Measurements from ENCODE around the gene NUP50. TPM values are rescaled to one million over a fixed set of nuclear protein-coding genes. Genes with fewer than 3 reads are reported as not detected.

NUP50 gene
- total RNA-seq, 1 donor from 2014 or later, result 56.0 TPM

DNA sequence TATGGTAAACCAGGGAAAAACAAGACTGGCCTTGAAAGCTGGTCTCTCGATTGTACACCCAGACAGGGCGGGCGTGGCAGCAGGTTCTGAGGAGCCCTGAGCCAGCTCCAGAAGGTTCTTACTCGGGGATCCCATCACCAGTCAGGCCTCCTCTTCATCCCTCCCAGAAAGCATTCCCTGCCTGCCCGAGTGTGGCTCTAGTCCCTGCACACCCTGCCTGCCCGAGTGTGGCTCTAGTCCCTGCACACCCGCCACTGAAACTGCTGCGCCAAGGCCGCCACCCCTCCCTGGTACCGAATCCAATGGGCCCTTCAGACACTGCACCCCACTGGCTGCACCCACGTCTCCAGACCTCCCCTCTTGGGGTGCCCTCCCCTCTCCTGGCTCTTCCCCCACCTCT, 46.9 kb downstream of the NUP50 start:
- DNase-seq (ENCODE audit: low spot score), result no peak

DNA sequence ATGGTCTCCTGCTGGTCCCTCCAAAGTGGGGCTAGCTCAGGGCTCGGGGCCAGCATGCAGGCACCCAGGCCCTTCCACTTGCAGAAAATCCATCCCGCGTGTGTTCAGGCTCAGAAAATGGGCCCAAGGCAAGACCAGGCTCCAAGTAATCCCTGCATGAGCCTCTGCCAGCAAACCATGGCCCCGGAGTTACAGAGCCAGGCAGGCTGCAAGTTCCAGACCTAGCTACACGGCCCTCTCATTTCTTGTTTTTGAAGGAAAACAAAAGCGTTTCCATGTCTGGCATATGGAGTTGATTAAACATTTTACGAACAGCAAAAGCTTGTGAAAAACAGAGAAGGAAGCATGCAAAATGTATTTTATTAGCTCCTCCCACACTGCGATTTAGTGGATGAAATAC, 47.3 kb downstream of the NUP50 start:
- no peak for DNase-seq (ENCODE audit: low spot score)

DNA sequence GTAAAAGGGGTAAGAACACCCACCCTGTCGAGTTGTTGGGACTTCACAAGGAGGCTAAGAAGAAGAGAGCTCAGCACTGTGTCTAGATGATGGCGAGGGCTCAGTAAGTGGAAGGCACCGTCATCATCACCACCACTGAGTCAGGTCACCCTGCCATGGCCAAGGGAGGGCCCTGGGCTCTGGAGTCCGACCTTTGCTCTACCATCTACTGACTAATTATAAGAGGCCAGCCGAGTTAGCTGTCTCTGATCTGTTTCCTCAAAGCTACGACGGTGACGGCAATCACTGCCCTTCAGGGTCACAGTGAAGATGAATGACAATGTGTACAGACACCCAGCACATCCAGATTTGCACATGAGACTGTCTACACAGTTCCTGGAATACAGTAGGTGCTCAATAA, 47.7 kb downstream of the NUP50 start:
- no peak for DNase-seq (ENCODE audit: low spot score)

DNA sequence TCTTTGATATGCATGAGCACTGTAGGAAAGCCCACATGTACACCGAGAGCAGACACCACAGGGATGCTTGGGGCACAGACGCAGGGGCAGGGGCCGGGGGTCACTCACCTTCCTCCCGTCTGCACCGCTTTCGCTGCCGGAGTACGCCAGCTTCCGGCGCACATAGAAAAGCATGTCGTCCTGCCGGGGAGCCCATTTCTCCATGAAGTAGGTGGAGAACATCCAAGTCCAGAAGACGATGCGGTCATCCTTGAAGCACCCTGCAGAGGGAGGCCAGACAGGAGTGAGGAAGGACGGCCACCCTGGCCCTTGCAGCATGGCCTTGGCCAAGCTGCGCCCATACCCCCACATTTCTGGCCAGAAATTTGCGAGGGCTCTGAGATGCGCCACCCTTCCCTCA, 48.1 kb downstream of the NUP50 start:
- no peak for DNase-seq (ENCODE audit: low spot score)

DNA sequence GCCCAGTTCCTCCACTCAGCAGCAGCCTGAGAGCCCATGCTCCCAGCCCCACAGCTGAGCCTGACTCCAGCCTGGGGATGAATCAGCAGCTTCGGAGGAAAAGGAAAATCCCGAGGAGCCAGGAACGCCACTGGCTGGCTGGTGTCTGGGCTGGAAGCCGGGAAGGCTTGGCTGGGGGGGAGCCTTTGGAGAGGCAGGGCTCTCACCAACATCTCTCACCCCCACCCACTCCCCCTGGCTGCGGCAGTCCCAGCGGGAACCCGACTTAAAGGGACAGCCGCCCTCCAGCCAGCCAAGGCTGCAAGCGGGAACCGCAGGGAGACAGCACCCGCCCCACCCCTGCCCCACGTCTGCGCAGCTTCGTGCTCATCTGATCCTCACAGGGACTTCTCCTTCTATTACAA, 48.6 kb downstream of the NUP50 start:
- DNase-seq (ENCODE audit: low spot score), result peak; percentile 53

DNA sequence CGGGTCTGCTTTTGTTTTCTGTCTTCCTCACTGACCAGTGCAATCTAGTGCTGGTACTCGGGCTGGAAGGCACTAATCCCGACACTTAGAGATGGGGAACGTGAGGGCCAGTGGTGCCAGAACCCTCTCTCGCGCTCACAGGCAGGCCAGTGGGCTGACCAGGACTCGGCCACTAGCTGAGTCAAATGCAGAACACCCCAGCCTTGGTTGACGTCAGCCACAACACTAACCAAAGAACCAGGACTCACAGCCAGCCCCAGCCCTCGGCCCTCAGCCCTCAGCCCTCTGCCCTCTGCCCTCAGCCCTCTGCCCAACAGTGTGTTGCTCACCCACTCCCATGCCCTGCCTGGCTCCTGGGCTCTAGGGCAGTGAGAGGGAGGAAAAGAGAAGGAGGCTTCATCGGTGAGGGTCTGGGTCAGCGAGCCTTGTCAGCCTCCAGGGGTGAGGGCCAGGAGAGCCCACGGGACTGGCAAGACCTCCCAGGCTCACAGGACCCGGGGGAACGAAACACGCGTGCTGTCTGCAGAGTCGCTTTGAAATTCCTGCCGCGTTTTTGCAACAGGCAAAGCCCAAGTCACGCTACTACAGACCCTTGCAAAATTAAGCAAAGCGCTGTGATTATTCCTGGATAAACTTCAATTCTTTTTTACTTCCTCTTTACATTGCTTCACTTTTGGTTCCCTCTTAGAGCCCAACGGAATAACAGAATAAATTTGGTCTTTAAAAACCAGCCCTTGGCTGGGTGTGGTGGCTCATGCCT, 49.4 kb downstream of the NUP50 start:
- DNase-seq (ENCODE audit: low spot score), result peak; percentile 34

DNA sequence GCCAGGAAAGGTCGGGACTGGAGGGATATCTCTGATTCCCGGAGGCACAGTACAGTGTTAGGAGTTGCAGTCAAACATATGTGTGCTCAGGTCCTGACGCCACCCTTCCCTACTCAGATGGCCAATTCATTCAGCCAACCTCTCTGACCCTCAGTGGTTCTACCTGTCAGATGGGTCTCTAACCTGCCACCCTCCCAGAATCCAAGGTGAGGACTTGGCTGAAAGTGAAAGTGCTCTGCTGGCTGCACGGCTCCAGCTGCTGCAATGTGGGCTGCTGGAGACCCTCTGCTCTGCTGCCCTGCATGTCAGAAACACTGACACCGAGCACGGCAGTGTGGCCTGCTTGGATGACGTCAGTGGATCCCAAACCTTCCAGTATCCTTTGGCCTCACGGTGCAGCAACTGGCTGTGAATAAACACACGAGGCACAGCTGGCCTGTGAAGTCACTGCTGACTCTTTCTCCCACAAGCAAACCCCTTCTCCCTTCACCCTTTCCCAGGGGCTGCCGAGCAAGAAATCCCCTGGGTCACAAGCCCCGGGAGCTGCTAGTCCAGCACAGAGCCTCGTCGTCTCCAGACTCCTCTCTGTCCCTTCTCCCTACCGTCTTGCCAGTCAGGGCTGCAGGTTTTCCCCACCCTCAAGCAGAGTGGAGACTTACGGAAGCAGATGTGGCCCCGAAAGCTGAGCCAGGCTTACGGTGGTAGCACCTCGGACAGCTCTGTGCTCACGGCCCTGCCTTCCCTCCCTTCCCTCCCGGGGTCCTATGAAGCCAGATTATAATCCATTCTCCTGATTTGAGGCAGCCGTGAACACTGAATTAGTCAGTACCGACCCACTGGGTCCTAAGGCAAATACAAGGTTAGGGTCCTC, 52.6 kb downstream of the NUP50 start:
- DNase-seq (ENCODE audit: low spot score), result no peak

DNA sequence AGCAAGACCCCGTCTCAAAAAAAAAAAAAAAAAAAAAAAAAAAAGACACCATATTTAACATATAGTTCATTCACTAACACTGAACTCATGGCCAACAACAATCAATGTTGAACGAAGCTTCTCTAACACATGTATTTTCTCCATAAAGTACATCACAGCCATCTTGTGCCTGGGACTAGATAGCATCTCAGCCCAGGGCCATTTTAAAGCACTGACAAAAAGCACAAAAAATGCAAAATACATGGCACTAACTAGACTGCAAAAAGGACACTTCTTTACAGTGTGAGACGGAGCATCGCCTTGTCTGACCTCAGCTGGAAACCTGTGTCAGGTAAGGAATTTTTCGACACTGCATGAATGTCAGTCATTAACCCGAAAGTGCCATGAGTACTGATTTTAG, 53.6 kb downstream of the NUP50 start:
- DNase-seq (ENCODE audit: low spot score), result no peak

DNA sequence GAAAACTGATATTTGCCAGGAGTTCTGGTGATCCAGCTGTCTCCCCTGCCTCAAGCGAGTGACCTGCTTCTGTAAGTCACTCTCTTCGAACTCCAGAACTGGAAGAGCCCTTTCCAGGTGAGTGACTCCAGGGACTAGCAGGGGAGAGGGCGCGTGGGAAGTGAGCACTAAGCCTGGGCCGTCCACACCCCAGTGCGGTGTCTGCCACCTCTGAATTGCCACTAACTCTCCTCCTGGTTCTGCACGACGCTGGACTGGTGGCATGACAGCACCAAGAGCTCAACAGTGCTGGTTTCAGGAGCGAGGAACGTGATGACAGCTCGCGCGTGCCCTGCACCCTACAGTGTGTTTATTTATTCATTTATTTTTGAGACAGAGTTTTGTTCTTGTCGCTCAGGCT, 54.1 kb downstream of the NUP50 start:
- no peak for DNase-seq (ENCODE audit: low spot score)

DNA sequence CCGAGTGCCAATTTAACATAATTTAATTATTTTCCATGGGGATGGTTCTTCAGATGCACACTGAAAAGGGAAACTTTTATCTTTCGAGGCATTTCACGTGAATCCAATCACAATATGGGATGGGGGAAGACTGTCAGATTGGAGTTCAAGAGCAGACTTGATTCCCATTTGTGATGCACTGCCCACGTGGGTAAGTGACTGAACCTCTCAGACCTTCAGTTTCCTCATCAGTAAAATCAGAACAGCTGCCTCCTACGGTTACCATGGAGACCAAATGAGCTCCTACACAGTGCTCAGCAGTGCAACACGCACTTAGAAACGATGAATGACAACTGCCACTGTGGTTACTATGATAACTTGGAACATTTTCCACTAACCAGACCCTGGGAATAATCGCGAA, 55.3 kb downstream of the NUP50 start:
- DNase-seq (ENCODE audit: low spot score), result no peak

DNA sequence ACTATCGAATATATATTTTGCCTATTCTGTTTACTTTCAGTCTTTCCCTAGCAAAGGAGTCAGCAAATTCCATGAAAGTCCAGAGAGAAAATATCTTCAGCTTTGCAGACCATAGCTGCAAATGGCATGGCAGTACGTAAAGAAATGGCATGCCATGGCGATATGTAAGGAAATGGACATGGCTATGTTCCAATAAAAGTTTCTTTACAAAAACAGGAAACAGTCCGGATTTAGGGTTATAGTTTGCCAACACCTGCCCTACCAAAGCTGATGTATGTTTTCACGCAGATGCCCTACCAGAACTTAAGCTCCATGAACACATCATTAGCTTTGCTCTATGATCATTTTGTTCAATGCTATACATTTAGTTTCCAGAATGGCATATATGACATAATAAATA, 57.5 kb downstream of the NUP50 start:
- DNase-seq (ENCODE audit: low spot score), result no peak

DNA sequence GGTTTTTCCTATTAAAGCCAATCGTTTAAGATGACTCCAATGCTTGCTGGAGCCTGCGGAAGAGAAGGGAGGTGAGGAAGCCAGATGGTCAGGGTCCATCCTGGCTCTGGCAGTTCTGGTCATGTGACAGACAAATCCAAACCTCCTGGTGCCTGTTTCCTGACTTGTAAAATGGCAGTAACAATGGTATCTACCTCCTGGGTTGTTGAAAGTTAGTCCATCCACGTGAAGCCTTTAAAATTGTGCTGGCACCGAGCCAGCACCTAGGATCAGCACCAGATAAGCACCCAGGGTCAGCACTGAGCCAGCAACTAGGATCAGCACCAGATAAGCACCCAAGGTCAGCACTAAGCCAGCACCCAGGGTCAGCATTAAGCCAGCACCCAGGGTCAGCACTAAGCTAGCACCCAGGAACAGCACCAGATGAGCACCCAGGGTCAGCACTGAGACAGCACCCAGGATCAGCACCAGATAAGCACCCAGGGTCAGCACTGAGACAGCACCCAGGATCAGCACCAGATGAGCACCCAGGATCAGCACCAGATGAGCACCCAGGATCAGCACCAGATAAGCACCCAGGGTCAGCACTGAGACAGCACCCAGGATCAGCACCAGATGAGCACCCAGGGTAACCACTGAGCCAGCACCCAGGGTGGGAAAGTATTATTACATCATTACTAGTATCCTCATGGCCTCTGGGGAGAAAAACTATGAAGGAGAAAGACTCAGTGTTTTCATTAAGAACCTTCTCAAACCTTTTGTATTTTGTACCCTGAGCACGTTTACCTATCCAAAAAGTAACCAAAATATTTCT, 59.8 kb downstream of the NUP50 start:
- no peak for DNase-seq (ENCODE audit: low spot score)

DNA sequence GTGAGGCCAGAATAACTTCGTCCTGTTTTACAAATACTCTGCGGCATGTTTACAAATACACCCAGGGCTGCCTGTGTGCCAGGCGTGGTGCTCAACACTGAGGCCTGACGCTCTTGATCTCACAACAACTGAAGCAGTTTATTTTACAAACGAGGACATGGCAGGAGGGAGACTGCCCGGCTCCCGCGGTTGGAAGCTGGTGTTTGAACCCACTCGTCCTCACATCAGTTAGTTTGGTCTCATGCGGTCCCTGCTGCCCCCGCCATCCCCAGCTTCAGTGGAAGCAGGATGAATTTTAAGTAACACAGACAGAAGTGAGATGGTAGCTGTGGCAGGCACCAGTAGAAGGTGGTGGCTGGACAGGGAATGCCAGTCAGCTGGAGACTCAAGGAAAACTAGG, 60.6 kb downstream of the NUP50 start:
- no peak for DNase-seq (ENCODE audit: low spot score)

DNA sequence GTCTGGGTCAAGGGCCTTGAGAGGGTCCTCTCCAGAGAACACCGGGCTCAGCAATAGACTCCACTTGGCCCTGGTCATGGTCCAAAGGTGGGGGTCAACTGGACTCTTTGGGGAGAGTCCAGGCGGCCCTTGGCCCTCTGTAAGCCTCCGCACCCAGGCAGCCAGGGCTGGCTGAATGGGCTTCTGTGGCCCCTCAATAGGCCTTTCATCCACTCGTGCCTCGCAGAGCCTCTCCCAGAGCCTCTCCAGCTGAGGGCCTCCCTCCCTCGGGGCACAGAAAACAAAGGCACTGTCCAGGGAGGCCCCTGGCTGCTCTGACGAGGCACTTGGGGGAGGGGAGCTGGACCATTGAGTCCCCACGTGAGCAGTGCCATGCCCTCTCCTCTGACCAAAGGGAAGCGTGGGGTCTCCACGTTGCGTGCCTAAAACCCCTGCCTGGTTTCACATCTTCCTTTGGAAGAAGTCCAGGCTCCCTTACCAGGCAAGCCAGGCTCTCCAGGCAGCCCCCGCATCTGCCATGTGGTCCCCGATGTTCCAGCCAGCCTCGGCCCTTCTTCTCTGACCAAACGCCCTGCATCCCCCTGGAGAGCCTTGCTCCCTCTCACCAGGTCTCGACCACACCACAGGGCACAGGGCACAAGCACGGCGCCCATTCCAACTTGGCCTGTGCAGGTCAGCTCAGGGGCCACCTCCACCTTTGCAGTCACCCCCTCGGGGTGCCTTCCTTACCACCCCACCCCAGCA, 61.4 kb downstream of the NUP50 start:
- DNase-seq (ENCODE audit: low spot score), result no peak

DNA sequence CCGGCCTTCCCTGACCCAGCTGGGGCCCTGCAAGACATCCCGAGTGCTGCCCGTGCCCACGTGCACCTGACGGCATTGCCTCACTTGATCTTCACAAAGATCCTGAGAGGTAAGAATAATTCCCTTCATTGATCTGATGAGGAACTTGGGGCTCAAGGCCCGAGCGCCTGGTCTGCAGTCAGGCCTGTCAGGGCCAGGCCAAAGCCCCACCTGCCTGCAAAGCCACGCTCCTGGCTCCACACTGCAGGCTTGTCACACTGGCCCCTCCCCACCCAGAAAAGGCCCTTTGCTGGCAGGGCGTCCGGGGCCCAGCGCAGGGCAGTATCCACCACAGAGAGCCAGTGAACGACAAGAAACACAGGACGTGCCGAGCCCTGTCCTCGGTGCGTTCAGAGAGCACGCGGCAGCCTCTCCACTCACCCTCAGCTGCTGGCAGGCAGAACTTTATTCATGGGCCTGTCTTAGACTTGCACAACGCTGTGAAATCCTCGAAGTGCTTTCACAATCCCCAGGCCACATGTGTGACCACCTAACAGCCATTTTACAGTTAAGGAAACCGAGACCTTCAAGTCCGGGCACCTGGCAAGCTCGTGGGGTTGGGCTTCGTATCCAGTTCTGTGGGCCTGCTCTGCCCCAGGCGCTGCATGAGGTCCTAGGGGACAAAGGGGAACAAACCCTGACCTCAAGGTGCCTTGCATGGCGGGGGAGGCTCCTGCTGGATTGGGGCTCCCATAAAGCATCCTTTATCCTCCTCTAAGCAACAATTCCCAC, 62.2 kb downstream of the NUP50 start:
- no peak for DNase-seq (ENCODE audit: low spot score)

DNA sequence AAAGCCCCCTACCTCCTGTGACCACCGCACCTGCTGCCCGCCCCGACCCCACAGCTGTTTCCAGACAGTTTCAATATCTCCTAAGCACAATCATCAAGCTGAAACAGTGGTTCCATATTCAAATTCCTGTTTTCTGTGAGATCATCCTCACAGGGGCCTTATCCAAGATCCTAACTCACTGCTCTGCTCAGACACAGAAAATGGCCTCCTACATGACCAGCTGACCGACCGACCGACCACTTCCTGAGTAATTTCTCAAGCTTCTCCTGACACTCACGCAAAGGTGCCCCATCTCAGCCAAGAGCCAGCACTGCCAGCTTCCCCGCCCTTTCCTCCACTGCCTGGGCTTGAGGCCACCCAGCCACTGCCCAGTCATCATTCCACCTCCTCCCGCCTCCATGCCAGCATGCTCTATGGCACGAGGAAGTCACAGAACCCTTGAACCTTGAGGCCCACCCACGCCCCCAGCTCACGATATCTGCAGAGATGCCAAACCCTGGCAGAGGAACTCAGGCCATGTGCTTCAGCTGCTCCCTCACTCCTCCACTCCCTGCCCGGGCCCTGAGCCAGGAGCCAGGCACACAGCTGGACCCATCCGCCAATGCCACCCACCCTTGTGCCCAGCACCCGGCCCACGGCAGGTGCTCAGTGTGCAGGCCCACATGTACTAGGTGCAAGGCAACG, 62.9 kb downstream of the NUP50 start:
- peak; percentile 59 for DNase-seq (ENCODE audit: low spot score)

DNA sequence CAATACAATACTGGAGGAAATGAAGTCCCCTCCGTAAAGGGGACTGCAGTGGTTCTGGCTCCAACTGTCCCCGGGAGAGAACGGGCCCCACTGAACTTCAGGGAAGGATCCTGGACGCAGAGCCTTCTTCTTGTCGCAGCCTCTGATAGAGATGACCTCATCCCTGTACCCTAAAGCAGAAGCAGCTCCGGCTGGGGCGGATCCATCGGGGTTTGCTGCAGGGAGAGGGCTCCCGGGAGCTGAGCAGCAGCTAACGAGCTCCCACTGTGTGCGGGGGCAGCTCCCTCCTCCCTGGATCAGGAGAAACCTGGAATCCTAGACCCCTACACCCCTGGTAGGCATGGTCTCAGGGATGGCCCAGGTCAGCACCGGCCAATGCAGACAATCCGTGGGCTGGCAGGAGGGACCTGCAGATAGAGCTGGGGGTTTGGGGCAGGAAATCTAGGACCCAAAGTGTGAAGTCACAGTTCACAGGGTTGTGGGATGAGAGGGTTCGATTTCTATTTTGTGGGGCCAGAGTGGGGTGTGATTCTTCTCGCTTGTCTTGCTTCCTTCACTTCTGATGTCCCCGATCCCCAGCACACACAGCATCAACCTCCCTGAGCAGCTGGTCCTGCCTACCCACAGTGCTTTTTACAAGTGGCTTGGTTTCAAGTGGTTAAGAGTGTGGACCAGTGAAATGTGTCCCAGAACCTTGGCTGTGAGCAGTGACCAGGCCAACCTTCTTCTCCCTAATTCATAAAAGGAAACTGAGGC, 64.1 kb downstream of the NUP50 start:
- no peak for DNase-seq (ENCODE audit: low spot score)

DNA sequence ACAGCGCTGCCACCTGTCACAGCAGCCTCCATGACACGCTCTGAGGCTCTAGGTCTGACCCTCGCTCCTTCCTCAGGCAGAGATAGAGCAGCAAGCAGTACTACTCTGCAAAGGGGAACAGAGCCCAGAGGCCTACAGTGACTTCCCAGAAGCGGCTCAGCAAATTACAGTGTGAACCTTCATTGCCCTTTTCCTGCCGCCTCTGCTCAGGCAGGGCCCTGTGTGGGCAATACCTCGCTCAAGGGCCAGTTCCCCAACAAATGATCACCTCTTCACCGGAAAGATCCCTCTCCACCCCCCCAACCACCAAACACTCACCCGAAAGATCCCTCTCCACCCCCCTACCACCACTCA, 64.7 kb downstream of the NUP50 start:
- no peak for DNase-seq (ENCODE audit: low spot score)

DNA sequence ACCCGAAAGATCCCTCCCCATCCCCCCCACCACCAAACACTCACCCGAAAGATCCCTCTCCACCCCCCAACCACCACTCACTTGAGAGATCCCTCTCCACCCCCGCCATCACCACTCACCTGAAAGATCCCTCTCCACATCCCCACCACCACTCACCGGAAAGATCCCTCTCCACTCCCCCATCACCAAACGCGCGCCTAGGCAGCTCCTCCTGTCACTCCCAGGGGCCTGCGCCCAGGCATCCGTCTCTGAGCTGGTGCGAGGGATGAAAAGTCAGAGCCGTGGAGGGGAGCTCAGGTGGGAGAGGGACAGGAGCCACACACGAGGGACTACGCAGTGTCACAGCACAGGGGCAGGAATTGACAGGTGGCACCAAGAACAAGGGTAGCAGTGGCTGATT, 65.5 kb downstream of the NUP50 start:
- no peak for DNase-seq (ENCODE audit: low spot score)

Measured in mucosa of gallbladder (tissue), 1 donor.